Uterus (tissue), 2 donors: ENCODE measurements around the gene DGKI.

Source experiments
- POLR2A ChIP-seq, 2 donors: fragments of 450-650 bp; IDR thresholded peaks; one replicate each; pipeline ENCODE4 v1.6.1; 2016; ENCODE audit warnings: antibody characterized with exemption in 2 of 2, mild to moderate bottlenecking in 1 of 2, moderate library complexity in 1 of 2
- TF ChIP-seq, protein P1 (sequence below), 4 experiments: fragments of 200-600 bp in 2 of 4; fragments of 450-650 bp in 2 of 4; sonication (generic) in 2 of 4; IDR thresholded peaks; one replicate each; pipeline ENCODE4 v1.5.1; 2016 to 2019; ENCODE audit warnings: antibody characterized with exemption in 4 of 4, mild to moderate bottlenecking in 2 of 4, moderate library complexity in 1 of 4

DNA sequence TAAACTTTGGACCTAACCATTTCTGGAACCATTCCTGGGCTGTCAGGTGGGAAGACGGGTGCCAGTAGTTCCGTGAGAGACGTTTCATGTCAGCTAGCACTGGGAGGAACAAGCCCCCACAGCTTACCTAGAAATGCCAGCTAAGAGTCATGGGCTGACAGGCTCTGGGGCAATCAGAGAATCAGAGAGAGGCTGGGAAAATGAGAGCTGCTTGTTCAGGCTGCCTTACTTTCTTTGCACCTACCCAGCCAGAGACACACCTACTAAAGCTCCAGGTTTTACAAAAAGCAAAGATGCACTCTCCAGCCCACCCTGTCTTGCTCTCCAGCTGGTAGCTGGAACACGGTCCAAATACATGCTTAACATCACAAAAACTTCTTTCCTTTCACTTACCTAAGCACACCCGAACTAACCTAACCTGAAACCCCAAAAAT lies 503.9 kb downstream of the DGKI start:
- TF ChIP-seq POLR2A (IDR thresholded peaks at IDR 0.05): no peak
- TF ChIP-seq, protein P1, sequence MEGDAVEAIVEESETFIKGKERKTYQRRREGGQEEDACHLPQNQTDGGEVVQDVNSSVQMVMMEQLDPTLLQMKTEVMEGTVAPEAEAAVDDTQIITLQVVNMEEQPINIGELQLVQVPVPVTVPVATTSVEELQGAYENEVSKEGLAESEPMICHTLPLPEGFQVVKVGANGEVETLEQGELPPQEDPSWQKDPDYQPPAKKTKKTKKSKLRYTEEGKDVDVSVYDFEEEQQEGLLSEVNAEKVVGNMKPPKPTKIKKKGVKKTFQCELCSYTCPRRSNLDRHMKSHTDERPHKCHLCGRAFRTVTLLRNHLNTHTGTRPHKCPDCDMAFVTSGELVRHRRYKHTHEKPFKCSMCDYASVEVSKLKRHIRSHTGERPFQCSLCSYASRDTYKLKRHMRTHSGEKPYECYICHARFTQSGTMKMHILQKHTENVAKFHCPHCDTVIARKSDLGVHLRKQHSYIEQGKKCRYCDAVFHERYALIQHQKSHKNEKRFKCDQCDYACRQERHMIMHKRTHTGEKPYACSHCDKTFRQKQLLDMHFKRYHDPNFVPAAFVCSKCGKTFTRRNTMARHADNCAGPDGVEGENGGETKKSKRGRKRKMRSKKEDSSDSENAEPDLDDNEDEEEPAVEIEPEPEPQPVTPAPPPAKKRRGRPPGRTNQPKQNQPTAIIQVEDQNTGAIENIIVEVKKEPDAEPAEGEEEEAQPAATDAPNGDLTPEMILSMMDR (IDR thresholded peaks at IDR 0.05): no peak
